Neural progenitor cell (in vitro differentiated cells): ENCODE results near the gene MAN1A1. TPM values are rescaled to one million over a fixed set of nuclear protein-coding genes. Genes with fewer than 3 reads are reported as not detected.
"Not testable (repeated sequence)": the region's sequence is repeated elsewhere in the genome, so short reads cannot be mapped to it uniquely, and the experiment has no call there.

ENCODE experiments used
- DNase-seq: peaks from one replicate; pipeline ENCODE4 v3.0.0-alpha.2; 2016; ENCODE audit warnings: low spot score
- H2AFZ ChIP-seq: fragments of 200-600 bp; sonication (generic); replicated peaks from 2 replicates; pipeline ENCODE4 v1.6.1; 2016; ENCODE audit warnings: antibody characterized with exemption
- H3F3A ChIP-seq: fragments of 200-600 bp; sonication (generic); 2 replicates; pipeline ENCODE4 v1.6.1; 2016; ENCODE audit warnings: antibody characterized with exemption, low read depth
- H3K27ac ChIP-seq: fragments of 200-600 bp; sonication (generic); 2 replicates; pipeline ENCODE4 v1.5.1; 2016; ENCODE audit warnings: mild to moderate bottlenecking
- H3K27me3 ChIP-seq: fragments of 200-600 bp; sonication (generic); 2 replicates; pipeline ENCODE4 v1.6.1; 2016; ENCODE audit warnings: mild to moderate bottlenecking, moderate library complexity
- H3K36me3 ChIP-seq: fragments of 200-600 bp; sonication (generic); 2 replicates; pipeline ENCODE4 v1.5.1; 2016
- H3K4me1 ChIP-seq: fragments of 200-600 bp; sonication (generic); 2 replicates; pipeline ENCODE4 v1.6.1; 2016; ENCODE audit warnings: mixed run types
- H3K4me2 ChIP-seq: fragments of 200-600 bp; sonication (generic); 2 replicates; pipeline ENCODE4 v1.6.1; 2016
- H3K4me3 ChIP-seq: fragments of 200-600 bp; sonication (generic); 2 replicates; pipeline ENCODE4 v1.5.1; 2016
- H3K79me2 ChIP-seq: fragments of 200-600 bp; sonication (generic); 2 replicates; pipeline ENCODE4 v1.6.1; 2016; ENCODE audit warnings: low read depth
- H3K9ac ChIP-seq: fragments of 200-600 bp; sonication (generic); 2 replicates; pipeline ENCODE4 v1.6.1; 2016
- H3K9me3 ChIP-seq: fragments of 200-600 bp; sonication (generic); 2 replicates; pipeline ENCODE4 v1.5.1; 2016; ENCODE audit warnings: low read depth
- H4K20me1 ChIP-seq: fragments of 200-600 bp; sonication (generic); 2 replicates; pipeline ENCODE4 v1.6.1; 2016; ENCODE audit warnings: low read depth
- H3K27ac Mint-ChIP-seq: 3 replicates; pipeline ENCODE4 v1.8.0; 2021; ENCODE audit warnings: mixed read lengths
- H3K27me3 Mint-ChIP-seq: 2 replicates; pipeline ENCODE4 v1.8.0; 2022; ENCODE audit warnings: low read depth, mild to moderate bottlenecking, inconsistent platforms, moderate library complexity, mixed read lengths; ENCODE audit not compliant: insufficient read depth
- H3K36me3 Mint-ChIP-seq: 3 replicates; pipeline ENCODE4 v1.8.0; 2021; ENCODE audit warnings: mixed read lengths
- H3K4me1 Mint-ChIP-seq: 3 replicates; pipeline ENCODE4 v1.8.0; 2021; ENCODE audit warnings: mixed read lengths
- H3K4me3 Mint-ChIP-seq: 3 replicates; pipeline ENCODE4 v1.8.0; 2021; ENCODE audit warnings: mild to moderate bottlenecking, moderate library complexity, mixed read lengths
- H3K9me3 Mint-ChIP-seq: 3 replicates; pipeline ENCODE4 v1.8.0; 2020; ENCODE audit warnings: mixed read lengths
- EZH2 ChIP-seq: fragments of 200-600 bp; sonication (generic); IDR thresholded peaks from 2 replicates; pipeline ENCODE4 v1.6.1; 2017; ENCODE audit warnings: antibody characterized with exemption, mild to moderate bottlenecking, moderate library complexity
- EZH2phosphoT487 ChIP-seq: fragments of 200-600 bp; sonication (generic); IDR thresholded peaks from 2 replicates; pipeline ENCODE4 v1.6.1; 2017; ENCODE audit warnings: antibody characterized with exemption
- total RNA-seq: library from RNA; depleted of rRNA; stranded (reverse); fragments of >200 nt; gene quantifications from 2 replicates; pipeline ENCODE4 v1.2.3, GENCODE V29; 2015; ENCODE audit warnings: low replicate concordance
- TF ChIP-seq, protein P1 (sequence below): fragments of 200-600 bp; sonication (generic); IDR thresholded peaks from 2 replicates; pipeline ENCODE4 v1.5.1; 2017; ENCODE audit warnings: antibody characterized with exemption, mild to moderate bottlenecking

MAN1A1 gene
- total RNA-seq, 1 donor from 2014 or later, result 5.2 TPM

DNA sequence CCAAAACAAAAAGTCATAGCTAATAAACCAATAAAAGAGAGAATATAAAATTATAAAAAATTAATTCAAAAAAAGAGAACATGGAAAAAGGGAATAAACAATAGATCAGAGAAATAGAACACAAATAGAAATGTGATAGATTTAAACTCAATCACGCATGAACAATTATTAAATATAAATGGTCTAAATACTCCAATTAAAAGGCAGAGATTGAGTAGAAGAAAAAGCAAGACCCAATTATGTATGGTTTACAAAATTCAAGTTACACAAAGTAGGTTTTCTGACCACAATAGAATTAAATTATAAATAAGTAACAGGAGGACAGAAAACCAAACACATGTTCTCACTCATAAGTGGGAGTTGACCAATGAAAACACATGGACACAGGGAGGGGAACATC lies 36.4 kb upstream of the MAN1A1 start:
- no peak overlapping the region for H3K4me2 ChIP-seq
- no peak overlapping the region for H3K4me3 ChIP-seq
- no peaks in the 10 kb centered on the region for H4K20me1 ChIP-seq
- no peak overlapping the region for H3K4me3 Mint-ChIP-seq
- H3K27ac ChIP-seq, result no peak overlapping the region
- H3K9me3 ChIP-seq, result no peaks in the 10 kb centered on the region
- H3K27ac Mint-ChIP-seq, result no peak overlapping the region
- H3K36me3 ChIP-seq, result no peaks in the 10 kb centered on the region
- H3K4me1 ChIP-seq, result no peaks in the 10 kb centered on the region
- no peak for DNase-seq
- no peak overlapping the region for H2AFZ ChIP-seq
- no peaks in the 10 kb centered on the region for H3K27me3 Mint-ChIP-seq
- H3K9me3 Mint-ChIP-seq, result no peaks in the 10 kb centered on the region
- no peaks in the 10 kb centered on the region for H3K27me3 ChIP-seq
- TF ChIP-seq EZH2phosphoT487 (no peak), EZH2 (no peak)
- TF ChIP-seq, protein P1, sequence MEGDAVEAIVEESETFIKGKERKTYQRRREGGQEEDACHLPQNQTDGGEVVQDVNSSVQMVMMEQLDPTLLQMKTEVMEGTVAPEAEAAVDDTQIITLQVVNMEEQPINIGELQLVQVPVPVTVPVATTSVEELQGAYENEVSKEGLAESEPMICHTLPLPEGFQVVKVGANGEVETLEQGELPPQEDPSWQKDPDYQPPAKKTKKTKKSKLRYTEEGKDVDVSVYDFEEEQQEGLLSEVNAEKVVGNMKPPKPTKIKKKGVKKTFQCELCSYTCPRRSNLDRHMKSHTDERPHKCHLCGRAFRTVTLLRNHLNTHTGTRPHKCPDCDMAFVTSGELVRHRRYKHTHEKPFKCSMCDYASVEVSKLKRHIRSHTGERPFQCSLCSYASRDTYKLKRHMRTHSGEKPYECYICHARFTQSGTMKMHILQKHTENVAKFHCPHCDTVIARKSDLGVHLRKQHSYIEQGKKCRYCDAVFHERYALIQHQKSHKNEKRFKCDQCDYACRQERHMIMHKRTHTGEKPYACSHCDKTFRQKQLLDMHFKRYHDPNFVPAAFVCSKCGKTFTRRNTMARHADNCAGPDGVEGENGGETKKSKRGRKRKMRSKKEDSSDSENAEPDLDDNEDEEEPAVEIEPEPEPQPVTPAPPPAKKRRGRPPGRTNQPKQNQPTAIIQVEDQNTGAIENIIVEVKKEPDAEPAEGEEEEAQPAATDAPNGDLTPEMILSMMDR, result no peak
- no peaks in the 10 kb centered on the region for H3F3A ChIP-seq
- no peaks in the 10 kb centered on the region for H3K79me2 ChIP-seq
- H3K36me3 Mint-ChIP-seq, result no peaks in the 10 kb centered on the region
- no peak overlapping the region for H3K9ac ChIP-seq
- no peaks in the 10 kb centered on the region for H3K4me1 Mint-ChIP-seq

DNA sequence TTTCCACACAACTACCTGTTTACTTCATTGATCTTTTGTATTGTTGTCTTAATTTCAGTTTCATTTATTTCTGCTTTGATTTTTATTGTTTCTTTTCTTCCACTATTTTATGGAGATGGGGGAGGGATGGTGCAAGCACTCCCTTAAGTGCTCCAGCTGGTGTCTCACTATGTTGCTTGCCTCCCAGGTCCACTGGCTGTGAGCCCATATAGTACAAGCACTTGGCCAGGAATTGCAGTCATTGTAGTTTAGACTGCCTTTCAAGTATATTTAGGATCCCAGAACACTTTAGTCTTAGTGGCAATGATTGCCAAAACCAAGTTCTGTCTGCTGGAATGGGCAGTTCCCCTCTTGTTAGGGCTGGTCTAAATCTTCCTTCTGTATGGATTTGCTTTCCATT lies 34.9 kb upstream of the MAN1A1 start:
- no peak overlapping the region for H3K27ac ChIP-seq
- no peak overlapping the region for H3K27ac Mint-ChIP-seq
- peaks cover 2% of the 10 kb centered on the region for H3K9me3 Mint-ChIP-seq

DNA sequence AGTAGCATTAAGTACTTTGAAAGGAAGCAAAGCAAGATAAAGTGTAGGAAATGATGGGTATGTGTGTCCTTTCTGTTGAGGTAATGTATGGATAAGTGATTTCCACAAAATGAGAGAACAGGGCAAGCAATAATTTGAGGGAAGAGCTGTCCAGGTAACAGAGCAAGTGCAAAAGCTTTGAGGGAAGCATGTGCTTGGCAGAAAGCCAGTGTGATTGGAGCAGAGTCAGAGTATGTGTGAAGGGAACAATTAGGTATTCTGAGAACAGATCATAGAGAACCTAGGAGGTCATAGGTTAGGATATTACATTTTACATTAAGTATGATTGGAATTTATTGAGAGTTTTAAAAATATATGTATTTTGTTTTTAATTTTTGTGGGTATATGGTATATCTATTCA lies 30.2 kb upstream of the MAN1A1 start:
- Histone ChIP-seq H3K27me3 (no peaks in the 10 kb centered on the region), H3K4me3 (no peak overlapping the region), H3K4me2 (no peak overlapping the region), H3K36me3 (no peaks in the 10 kb centered on the region), H3F3A (no peaks in the 10 kb centered on the region), H3K27ac (no peak overlapping the region), H2AFZ (no peak overlapping the region), H3K4me1 (no peaks in the 10 kb centered on the region), H4K20me1 (no peaks in the 10 kb centered on the region), H3K9ac (no peak overlapping the region), H3K9me3 (no peaks in the 10 kb centered on the region), H3K79me2 (no peaks in the 10 kb centered on the region)
- DNase-seq, result no peak
- H3K27ac Mint-ChIP-seq, result no peak overlapping the region
- H3K4me1 Mint-ChIP-seq, result no peaks in the 10 kb centered on the region
- no peaks in the 10 kb centered on the region for H3K36me3 Mint-ChIP-seq
- TF ChIP-seq EZH2phosphoT487 (no peak), EZH2 (no peak)
- TF ChIP-seq, protein P1, result no peak
- peaks cover 2% of the 10 kb centered on the region for H3K9me3 Mint-ChIP-seq
- no peaks in the 10 kb centered on the region for H3K27me3 Mint-ChIP-seq
- no peak overlapping the region for H3K4me3 Mint-ChIP-seq

More for the DNA sequence above, 34.9 kb upstream of the MAN1A1 start:
- Histone ChIP-seq H2AFZ (no peak overlapping the region), H3K79me2 (no peaks in the 10 kb centered on the region), H3K36me3 (no peaks in the 10 kb centered on the region), H3K4me3 (no peak overlapping the region), H3K9me3 (no peaks in the 10 kb centered on the region), H4K20me1 (no peaks in the 10 kb centered on the region), H3K27me3 (no peaks in the 10 kb centered on the region), H3K4me2 (no peak overlapping the region), H3F3A (no peaks in the 10 kb centered on the region), H3K4me1 (no peaks in the 10 kb centered on the region), H3K9ac (no peak overlapping the region)
- Mint-ChIP-seq H3K4me3 (no peak overlapping the region), H3K4me1 (no peaks in the 10 kb centered on the region), H3K36me3 (no peaks in the 10 kb centered on the region), H3K27me3 (no peaks in the 10 kb centered on the region)
- no peak for DNase-seq
- no peak for TF ChIP-seq EZH2
- TF ChIP-seq, protein P1, result no peak
- no peak for TF ChIP-seq EZH2phosphoT487

DNA sequence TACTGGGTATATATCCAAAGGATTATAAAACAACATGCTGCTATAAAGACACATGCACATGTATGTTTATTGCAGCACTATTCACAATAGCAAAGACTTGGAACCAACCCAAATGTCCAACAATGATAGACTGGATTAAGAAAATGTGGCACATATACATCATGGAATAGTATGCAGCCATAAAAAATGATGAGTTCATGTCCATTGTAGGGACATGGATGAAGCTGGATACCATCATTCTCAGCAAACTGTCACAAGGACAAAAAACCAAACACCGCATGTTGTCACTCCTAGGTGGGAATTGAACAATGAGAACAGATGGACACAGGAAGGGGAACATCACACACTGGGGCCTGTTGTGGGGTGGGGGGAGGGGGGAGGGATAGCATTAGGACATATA lies 27.5 kb upstream of the MAN1A1 start:
- not testable (repeated sequence) for H3K9me3 Mint-ChIP-seq, H3K9ac ChIP-seq

More for the DNA sequence above, 27.5 kb upstream of the MAN1A1 start:
- H3K27ac ChIP-seq, H3K4me1 ChIP-seq, H3K36me3 Mint-ChIP-seq, H4K20me1 ChIP-seq, DNase-seq, H3K79me2 ChIP-seq, H2AFZ ChIP-seq, H3K4me3 Mint-ChIP-seq, H3K27ac Mint-ChIP-seq, H3K4me1 Mint-ChIP-seq, H3K27me3 ChIP-seq, H3K27me3 Mint-ChIP-seq, H3K36me3 ChIP-seq, H3K4me2 ChIP-seq, H3K4me3 ChIP-seq, H3K9me3 ChIP-seq, H3F3A ChIP-seq: not testable (repeated sequence)
